K562 (cell line): ENCODE results near the gene ZNF628. TPM values are rescaled to one million over a fixed set of nuclear protein-coding genes. Genes with fewer than 3 reads are reported as not detected.

Experiments used
- HIVEP1 ChIP-seq: fragments of 250-450 bp; sonication (Bioruptor Pico); IDR thresholded peaks from 2 replicates; pipeline ENCODE4 v1.4.0; 2020; ENCODE audit warnings: mild to moderate bottlenecking
- MTF1 ChIP-seq: fragments of 250-450 bp; sonication (Bioruptor Pico); IDR thresholded peaks from 2 replicates; pipeline ENCODE4 v1.9.0; 2021; ENCODE audit warnings: moderate library complexity, mild to moderate bottlenecking, inconsistent platforms, borderline replicate concordance
- NFE2 ChIP-seq: IDR thresholded peaks from 2 replicates; pipeline ENCODE4 v1.6.1; 2014; ENCODE audit warnings: antibody characterized with exemption, low read depth
- RFX7 ChIP-seq: fragments of 250-450 bp; sonication (Bioruptor Pico); IDR thresholded peaks from 2 replicates; pipeline ENCODE4 v1.5.1; 2021; ENCODE audit warnings: mild to moderate bottlenecking
- RHOXF2B ChIP-seq: fragments of 250-450 bp; sonication (Bioruptor Pico); conservative IDR thresholded peaks from 2 replicates; pipeline ENCODE4 v1.5.1; 2021
- SNRNP70 ChIP-seq: fragments of 200-400 bp; formaldehyde crosslinking; optimal IDR thresholded peaks from 2 replicates; pipeline ENCODE3; 2017; ENCODE audit warnings: low read depth, low read length
- SREBF2 ChIP-seq: sonication (generic); formaldehyde crosslinking; IDR thresholded peaks from 2 replicates; pipeline ENCODE4 v1.4.0; 2020; ENCODE audit warnings: mild to moderate bottlenecking, missing genetic modification reagents
- SUPT5H ChIP-seq: fragments of 450-650 bp; IDR thresholded peaks from 2 replicates; pipeline ENCODE4 v1.6.1; 2016
- TOE1 ChIP-seq, 2 experiments: fragments of 450-650 bp in 1 of 2; sonication (generic) in 1 of 2; formaldehyde crosslinking in 1 of 2; IDR thresholded peaks; 2 replicates each; pipeline versions ENCODE4 v1.7.1 to v1.8.0; 2016 to 2022; ENCODE audit warnings: borderline replicate concordance in 2 of 2, mild to moderate bottlenecking in 2 of 2, antibody characterized with exemption in 1 of 2, inconsistent platforms in 1 of 2, low read depth in 1 of 2, missing genetic modification reagents in 1 of 2, moderate library complexity in 1 of 2
- XRCC3 ChIP-seq: fragments of 450-650 bp; IDR thresholded peaks from 2 replicates; pipeline ENCODE4 v1.6.1; 2017; ENCODE audit warnings: mild to moderate bottlenecking, moderate library complexity
- ZBTB5 ChIP-seq: fragments of 450-650 bp; IDR thresholded peaks from 2 replicates; pipeline ENCODE4 v1.6.1; 2017; ENCODE audit warnings: antibody characterized with exemption
- ZBTB8A ChIP-seq: fragments of 450-650 bp; IDR thresholded peaks from 2 replicates; pipeline ENCODE4 v1.6.1; 2018; ENCODE audit warnings: mild to moderate bottlenecking, moderate library complexity; ENCODE audit not compliant: partially characterized antibody
- ZNF589 ChIP-seq: fragments of 200-800 bp; sonication (Bioruptor generic); IDR thresholded peaks from 2 replicates; pipeline ENCODE4 v1.6.1; 2016; ENCODE audit warnings: low read depth, missing genetic modification characterization, missing compliant biosample characterization
- ZNF77 ChIP-seq: fragments of 250-450 bp; sonication (Bioruptor Pico); IDR thresholded peaks from 2 replicates; pipeline ENCODE4 v1.5.0; 2020
- polyA plus RNA-seq, 8 experiments: library from polyadenylated mRNA; depleted of rRNA in 4 of 8; stranded (reverse) in 5 of 8; unstranded in 3 of 8; fragments of >200 nt; fragmentation: Nextera tagmentation in 2 of 8; fragmentation: Illumina TruSeq in 1 of 8; extraction: Ambion mirVana in 2 of 8; extraction: Trizol in 1 of 8; gene quantifications; 2 replicates each; pipeline versions ENCODE4 v1.2.1 to v1.2.3, GENCODE V29; 2011 to 2014; ENCODE audit warnings: inconsistent platforms in 1 of 8, missing spikeins in 1 of 8
- total RNA-seq, 7 experiments: library from RNA; depleted of rRNA in 6 of 7; stranded (reverse); fragments of >200 nt in 6 of 7; fragmentation: Illumina TruSeq in 2 of 7; extraction: Trizol in 2 of 7; gene quantifications; 2 replicates each; pipeline versions ENCODE4 v1.2.1 to v1.2.3, GENCODE V29; 2011 to 2021; ENCODE audit warnings: low replicate concordance in 1 of 7
- TF ChIP-seq, protein P1 (sequence below): sonication (generic); formaldehyde crosslinking; IDR thresholded peaks from 2 replicates; pipeline ENCODE4 v1.8.1; 2023; ENCODE audit warnings: mild to moderate bottlenecking, missing genetic modification reagents

ZNF628 gene
- total and polyA plus RNA-seq, 9 of the 15 experiments (the other 6 are each of a cell fraction or from before 2014, with no cell fraction given): 0.13 to 13.6 (median 2.2) TPM; not detected in 3

GRCh38 chr19:55440411-55441105, 35.9 kb upstream of the ZNF628 start (continued):
- no peak for TF ChIP-seq SNRNP70
- peak; percentile 67; the same call in 1 of the 2 replicates for TF ChIP-seq SUPT5H
- peak; percentile 71; the same call in 1 of the 2 replicates for TF ChIP-seq TOE1 (IDR thresholded peaks at IDR 0.05; ENCODE audit: borderline replicate concordance)
- no peak for TF ChIP-seq TOE1 (CRISPR knock-in tag; IDR thresholded peaks at IDR 0.05; ENCODE audit: borderline replicate concordance, low read depth)
- TF ChIP-seq HIVEP1: no peak
- no peak for TF ChIP-seq NFE2
- TF ChIP-seq, protein P1, sequence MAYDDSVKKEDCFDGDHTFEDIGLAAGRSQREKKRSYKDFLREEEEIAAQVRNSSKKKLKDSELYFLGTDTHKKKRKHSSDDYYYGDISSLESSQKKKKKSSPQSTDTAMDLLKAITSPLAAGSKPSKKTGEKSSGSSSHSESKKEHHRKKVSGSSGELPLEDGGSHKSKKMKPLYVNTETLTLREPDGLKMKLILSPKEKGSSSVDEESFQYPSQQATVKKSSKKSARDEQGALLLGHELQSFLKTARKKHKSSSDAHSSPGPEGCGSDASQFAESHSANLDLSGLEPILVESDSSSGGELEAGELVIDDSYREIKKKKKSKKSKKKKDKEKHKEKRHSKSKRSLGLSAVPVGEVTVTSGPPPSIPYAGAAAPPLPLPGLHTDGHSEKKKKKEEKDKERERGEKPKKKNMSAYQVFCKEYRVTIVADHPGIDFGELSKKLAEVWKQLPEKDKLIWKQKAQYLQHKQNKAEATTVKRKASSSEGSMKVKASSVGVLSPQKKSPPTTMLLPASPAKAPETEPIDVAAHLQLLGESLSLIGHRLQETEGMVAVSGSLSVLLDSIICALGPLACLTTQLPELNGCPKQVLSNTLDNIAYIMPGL (CRISPR knock-in tag): no peak
- no peak for TF ChIP-seq RFX7 (CRISPR knock-in tag)
- no peak for TF ChIP-seq MTF1 (CRISPR knock-in tag)
- no peak for TF ChIP-seq ZNF589
- TF ChIP-seq XRCC3: no peak
- no peak for TF ChIP-seq RHOXF2B (CRISPR knock-in tag)
- no peak for TF ChIP-seq SREBF2 (CRISPR knock-in tag)
- TF ChIP-seq ZNF77 (CRISPR knock-in tag): no peak
- TF ChIP-seq ZBTB5: no peak
- no peak for TF ChIP-seq ZBTB8A
